Mucosa of descending colon (tissue), 3 donors: ENCODE results near the gene TRABD2A. TPM values are rescaled to one million over a fixed set of nuclear protein-coding genes. Genes with fewer than 3 reads are reported as not detected.
"Not testable (repeated sequence)": the region's sequence is repeated elsewhere in the genome, so short reads cannot be mapped to it uniquely, and the experiment has no call there.

ENCODE experiments used
- ATAC-seq: fragments of 200-7000 bp; cut with Tn5 transposase; one replicate; pipeline ENCODE4 v1.9.1; 2020; ENCODE audit warnings: mild to moderate bottlenecking, moderate library complexity
- DNase-seq, 3 donors: peaks; one replicate each; pipeline ENCODE4 v3.0.0-alpha.2; 2020
- H3K36me3 ChIP-seq: fragments of 200-600 bp; one replicate; pipeline ENCODE4 v1.8.0; 2021; ENCODE audit warnings: low read depth, mild to moderate bottlenecking
- H3K4me1 ChIP-seq: fragments of 200-600 bp; one replicate; pipeline ENCODE4 v1.8.0; 2021; ENCODE audit warnings: low read depth, mild to moderate bottlenecking
- H3K4me3 ChIP-seq: fragments of 200-600 bp; one replicate; pipeline ENCODE4 v1.8.0; 2021; ENCODE audit warnings: mild to moderate bottlenecking
- H3K9me3 ChIP-seq: fragments of 200-600 bp; one replicate; pipeline ENCODE4 v1.8.0; 2021; ENCODE audit warnings: mild to moderate bottlenecking
- intact Hi-C, 2 donors: fragments of 100-400 bp; cut with DNase I in 1 of 2; cut with micrococcal nuclease in 1 of 2; formaldehyde crosslinking; loops; one replicate each; pipeline versions ENCODE4 v1.11.0 to v1.11.1; 2022; cut with DNase I, micrococcal nuclease
- total RNA-seq, 3 donors: library from RNA; stranded (reverse); fragmentation: NEBNext Ultra II Directional in 2 of 3; extraction: Animal tissue kit (Norgen Biotek cat#: 25700) in 2 of 3; gene quantifications; one replicate each; pipeline versions ENCODE4 v1.2.1 to v1.2.4, GENCODE V29; 2021 to 2023
- TF ChIP-seq, protein P1 (sequence below): fragments of 200-600 bp; IDR thresholded peaks from one replicate; pipeline ENCODE4 v1.8.0; 2022; ENCODE audit warnings: antibody characterized with exemption, mild to moderate bottlenecking
- donor health status: DM: no; HTN: no; CAD: no; lungs with moderate emphysema.
- donor health status: DM: no; HTN: no; CAD: no.
- donor health status: DM: no; HTN: yes; CAD: no.

Gene TRABD2A
- total RNA-seq, 3 donors from 2014 or later = 40.2 to 132 (median 63.2) TPM

DNA sequence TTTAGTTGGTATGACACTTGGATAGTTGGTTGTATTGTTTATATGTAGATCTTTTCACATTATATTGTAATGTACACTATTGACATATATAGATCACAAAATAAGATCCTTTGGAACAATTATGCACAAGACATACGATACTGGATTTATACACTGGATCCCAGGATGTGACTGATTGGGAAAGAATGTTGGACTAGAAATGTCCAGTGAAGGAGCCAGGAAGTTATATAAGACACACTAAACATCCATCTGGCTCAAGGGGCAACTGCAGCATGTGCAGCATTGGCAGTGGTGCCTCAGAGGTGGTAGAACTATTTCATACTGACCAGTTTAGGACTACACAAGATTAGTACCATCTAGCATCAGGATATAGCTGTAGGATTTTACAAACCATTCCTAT is 104.9 kb downstream of the TRABD2A start:
- Histone ChIP-seq H3K4me1 (peaks cover 1% of the 10 kb centered on the region), H3K36me3 (no peaks in the 10 kb centered on the region), H3K9me3 (peaks cover 21% of the 10 kb centered on the region), H3K4me3 (no peak overlapping the region)
- ATAC-seq (no peak), DNase-seq (no peak)
- TF ChIP-seq, protein P1, sequence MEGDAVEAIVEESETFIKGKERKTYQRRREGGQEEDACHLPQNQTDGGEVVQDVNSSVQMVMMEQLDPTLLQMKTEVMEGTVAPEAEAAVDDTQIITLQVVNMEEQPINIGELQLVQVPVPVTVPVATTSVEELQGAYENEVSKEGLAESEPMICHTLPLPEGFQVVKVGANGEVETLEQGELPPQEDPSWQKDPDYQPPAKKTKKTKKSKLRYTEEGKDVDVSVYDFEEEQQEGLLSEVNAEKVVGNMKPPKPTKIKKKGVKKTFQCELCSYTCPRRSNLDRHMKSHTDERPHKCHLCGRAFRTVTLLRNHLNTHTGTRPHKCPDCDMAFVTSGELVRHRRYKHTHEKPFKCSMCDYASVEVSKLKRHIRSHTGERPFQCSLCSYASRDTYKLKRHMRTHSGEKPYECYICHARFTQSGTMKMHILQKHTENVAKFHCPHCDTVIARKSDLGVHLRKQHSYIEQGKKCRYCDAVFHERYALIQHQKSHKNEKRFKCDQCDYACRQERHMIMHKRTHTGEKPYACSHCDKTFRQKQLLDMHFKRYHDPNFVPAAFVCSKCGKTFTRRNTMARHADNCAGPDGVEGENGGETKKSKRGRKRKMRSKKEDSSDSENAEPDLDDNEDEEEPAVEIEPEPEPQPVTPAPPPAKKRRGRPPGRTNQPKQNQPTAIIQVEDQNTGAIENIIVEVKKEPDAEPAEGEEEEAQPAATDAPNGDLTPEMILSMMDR = no peak
- intact Hi-C loops = no loop called here

DNA sequence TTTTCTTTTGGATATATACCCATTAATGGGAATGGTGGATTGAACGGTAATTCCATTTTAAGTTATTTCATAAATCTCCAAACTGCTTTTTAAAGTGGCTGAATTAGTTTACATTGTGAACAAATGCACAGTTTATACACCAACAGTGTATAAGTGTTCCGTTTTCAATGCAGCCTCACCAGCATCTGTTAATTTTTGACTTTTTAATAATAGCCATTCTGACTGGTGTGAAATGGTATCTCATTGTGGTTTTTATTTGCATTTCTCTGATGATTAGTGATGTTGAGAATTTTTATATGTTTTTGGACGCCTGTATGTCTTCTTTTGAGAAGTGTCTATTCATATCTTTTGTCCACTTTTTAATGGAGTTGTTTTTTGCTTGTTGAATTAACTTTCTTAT is 107.3 kb downstream of the TRABD2A start:
- H3K4me1 ChIP-seq, ATAC-seq, intact Hi-C loops, H3K36me3 ChIP-seq, DNase-seq, H3K4me3 ChIP-seq: not testable (repeated sequence)
- peaks cover 24% of the 10 kb centered on the region for H3K9me3 ChIP-seq

Other genes starting within 250 kb of the TRABD2A start
- 1,000 to 10,000 TPM in 2 of 3 donors, 100 to 1,000 TPM in 1; 798 to 2,724 (median 1,605) TPM for gene TMSB10, start 24.6 kb upstream of the TRABD2A start, total RNA-seq
- 10 to 100 TPM; 73.0 to 95.2 (median 85.0) TPM for gene KCMF1, start 90.1 kb upstream of the TRABD2A start, total RNA-seq